GM13976 (cell line): ENCODE measurements around the gene SNX20.

Experiments
- DNase-seq: peaks from one replicate; pipeline ENCODE4 v3.0.0; 2012; ENCODE audit warnings: low spot score
- in situ Hi-C: fragments of 300-500 bp; cut with MboI; formaldehyde crosslinking; loops from one replicate; pipeline ENCODE4 v1.12.0; 2022; ENCODE audit warnings: low sequenced_read_pairs, mixed read lengths, inconsistent platforms; ENCODE audit not compliant: unreplicated experiment
- TF ChIP-seq, protein P1 (sequence below): IDR thresholded peaks from 2 replicates; pipeline ENCODE4 v1.5.1; 2012; ENCODE audit warnings: borderline replicate concordance, mild to moderate bottlenecking; ENCODE audit not compliant: insufficient read depth; ENCODE audit errors: extremely low read depth, missing control alignments, control extremely low read depth

The SNX20 gene

DNA sequence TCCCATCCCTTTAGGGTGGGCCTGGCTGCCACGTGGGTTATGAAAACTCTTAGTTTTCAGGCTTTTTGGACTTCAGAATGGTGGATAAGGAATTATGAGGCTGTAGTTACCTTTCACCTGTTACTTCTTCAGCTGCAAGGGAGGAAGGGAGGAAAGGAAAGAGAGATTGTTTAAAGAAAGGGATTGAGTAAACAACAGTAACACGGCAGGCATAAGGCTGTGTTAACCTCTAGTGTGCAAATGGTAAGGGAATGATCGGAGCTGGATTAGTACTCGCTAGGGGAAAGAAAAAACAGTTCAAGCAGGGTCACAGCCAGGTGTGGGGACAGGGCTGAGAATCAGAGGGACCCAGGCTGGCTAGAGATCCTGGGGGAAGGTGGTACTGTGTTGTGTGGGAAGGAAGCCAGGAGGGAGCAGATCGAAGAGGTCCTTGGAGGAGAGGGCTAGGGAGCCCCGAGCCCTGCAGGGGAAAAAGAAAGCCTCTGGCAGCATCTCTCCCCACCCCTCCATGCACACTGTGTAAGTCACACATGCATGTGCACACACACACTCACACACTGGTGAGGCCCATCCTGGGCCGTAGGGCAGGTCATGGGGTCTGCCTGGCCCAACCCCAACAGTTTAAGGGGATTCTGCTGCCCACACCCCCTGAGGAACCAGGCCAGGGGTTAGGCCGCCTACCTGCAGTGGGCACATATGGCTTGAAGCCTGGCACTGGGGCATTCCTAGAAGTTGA, 49.7 kb downstream of the SNX20 start:
- no peak for DNase-seq
- TF ChIP-seq, protein P1, sequence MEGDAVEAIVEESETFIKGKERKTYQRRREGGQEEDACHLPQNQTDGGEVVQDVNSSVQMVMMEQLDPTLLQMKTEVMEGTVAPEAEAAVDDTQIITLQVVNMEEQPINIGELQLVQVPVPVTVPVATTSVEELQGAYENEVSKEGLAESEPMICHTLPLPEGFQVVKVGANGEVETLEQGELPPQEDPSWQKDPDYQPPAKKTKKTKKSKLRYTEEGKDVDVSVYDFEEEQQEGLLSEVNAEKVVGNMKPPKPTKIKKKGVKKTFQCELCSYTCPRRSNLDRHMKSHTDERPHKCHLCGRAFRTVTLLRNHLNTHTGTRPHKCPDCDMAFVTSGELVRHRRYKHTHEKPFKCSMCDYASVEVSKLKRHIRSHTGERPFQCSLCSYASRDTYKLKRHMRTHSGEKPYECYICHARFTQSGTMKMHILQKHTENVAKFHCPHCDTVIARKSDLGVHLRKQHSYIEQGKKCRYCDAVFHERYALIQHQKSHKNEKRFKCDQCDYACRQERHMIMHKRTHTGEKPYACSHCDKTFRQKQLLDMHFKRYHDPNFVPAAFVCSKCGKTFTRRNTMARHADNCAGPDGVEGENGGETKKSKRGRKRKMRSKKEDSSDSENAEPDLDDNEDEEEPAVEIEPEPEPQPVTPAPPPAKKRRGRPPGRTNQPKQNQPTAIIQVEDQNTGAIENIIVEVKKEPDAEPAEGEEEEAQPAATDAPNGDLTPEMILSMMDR: no peak
- in situ Hi-C loops: no loop called here

- in situ Hi-C loops: no loop called here
- DNase-seq: no peak
- TF ChIP-seq, protein P1: no peak
Measured at GRCh38 chr16:50630394-50631020, 50.6 kb downstream of the SNX20 start.

DNA sequence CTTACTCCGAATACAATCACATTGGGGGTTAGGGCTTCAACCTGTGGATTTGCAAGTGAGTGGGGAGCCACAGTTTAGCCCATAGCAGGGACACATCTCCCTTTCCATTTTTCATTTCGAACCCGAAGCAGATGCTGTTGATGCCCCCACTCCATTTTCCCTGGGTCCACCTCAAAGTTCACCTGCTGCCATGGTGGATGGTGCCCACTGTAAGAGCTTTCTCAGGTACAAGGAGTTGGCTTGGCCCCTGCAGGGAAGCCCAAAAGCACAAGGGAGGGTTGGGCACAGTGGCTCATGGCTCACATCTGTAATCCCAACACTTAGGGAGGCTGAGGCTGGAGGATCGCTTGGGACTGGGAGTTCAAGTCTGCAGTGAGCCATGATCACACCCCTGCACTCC, 51.8 kb downstream of the SNX20 start:
- TF ChIP-seq, protein P1: no peak
- in situ Hi-C loops: no loop called here
- no peak for DNase-seq

DNA sequence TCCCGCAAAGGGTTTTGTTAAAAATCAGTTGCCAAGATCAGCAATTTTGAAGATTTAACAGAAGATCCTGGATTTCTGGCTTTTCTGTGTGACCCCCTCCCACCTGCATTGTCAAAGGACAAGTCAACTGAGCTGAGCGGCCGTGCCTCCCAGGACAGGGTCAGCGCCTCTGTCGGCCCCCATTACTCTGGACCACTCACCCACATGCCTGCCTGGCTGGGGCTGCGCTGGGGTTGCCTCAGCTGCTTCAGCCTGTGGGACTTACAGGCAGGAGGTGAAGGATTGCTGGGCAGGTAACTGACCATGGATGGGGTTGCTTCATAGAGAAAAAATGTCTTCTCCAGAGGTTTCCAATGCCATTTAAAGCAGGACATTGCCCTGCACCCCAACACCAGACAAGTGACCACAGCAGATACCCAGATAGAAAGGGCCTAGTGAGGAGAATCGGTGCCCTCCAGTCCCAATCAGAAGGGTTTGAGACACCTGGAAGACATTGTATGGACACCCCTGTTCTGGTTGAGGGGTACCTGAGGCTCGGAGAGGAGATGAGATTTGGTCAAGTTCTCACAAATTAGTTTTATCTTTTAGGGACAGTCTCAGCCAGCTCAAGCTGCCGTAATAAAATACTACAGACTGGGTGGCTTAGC, 52.8 kb downstream of the SNX20 start:
- no peak for DNase-seq
- in situ Hi-C loops: no loop called here
- TF ChIP-seq, protein P1: no peak

DNA sequence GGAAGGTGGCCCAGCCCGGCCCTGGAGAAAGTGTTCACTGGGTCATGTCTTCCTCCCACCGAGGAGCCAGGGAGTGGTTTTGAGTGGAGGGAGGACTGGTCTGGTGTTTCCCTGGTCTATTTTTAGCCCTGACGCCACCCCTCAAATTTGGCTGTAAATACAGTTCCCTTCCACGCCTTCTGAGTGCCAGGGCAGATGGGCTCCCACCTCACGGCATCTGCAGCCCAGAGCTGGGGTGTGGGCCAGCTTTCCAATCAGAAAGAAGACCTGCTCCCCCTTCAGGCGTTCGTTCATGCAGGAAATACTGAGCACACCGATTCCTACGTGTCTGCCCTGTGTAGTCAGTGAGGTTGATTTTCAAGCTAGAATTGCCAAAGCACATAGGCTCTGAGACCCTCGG, 53.7 kb downstream of the SNX20 start:
- peak; percentile 68 for DNase-seq
- TF ChIP-seq, protein P1: peak; percentile 26
- in situ Hi-C loops: no loop called here

GRCh38 chr16:50626868-50627267, 54.2 kb downstream of the SNX20 start:
- no peak for DNase-seq
- in situ Hi-C loops: no loop called here
- TF ChIP-seq, protein P1: no peak
